A673 (cell line): ENCODE measurements around the gene SHISAL1.

Experiments used
- EZH2 ChIP-seq: fragments of 200-600 bp; sonication (generic); IDR thresholded peaks from 2 replicates; pipeline ENCODE4 v1.6.1; 2017; ENCODE audit warnings: borderline replicate concordance, low read depth, mild to moderate bottlenecking, mixed read lengths, antibody characterized with exemption, low read length; ENCODE audit not compliant: poor library complexity, severe bottlenecking
- TF ChIP-seq, protein P1 (sequence below): fragments of 300-800, 200-600 bp; sonication (generic); conservative IDR thresholded peaks from 2 replicates; pipeline ENCODE4 v1.5.1; 2017; ENCODE audit warnings: low read depth, mild to moderate bottlenecking, antibody characterized with exemption, low read length, moderate library complexity, mixed read lengths

DNA sequence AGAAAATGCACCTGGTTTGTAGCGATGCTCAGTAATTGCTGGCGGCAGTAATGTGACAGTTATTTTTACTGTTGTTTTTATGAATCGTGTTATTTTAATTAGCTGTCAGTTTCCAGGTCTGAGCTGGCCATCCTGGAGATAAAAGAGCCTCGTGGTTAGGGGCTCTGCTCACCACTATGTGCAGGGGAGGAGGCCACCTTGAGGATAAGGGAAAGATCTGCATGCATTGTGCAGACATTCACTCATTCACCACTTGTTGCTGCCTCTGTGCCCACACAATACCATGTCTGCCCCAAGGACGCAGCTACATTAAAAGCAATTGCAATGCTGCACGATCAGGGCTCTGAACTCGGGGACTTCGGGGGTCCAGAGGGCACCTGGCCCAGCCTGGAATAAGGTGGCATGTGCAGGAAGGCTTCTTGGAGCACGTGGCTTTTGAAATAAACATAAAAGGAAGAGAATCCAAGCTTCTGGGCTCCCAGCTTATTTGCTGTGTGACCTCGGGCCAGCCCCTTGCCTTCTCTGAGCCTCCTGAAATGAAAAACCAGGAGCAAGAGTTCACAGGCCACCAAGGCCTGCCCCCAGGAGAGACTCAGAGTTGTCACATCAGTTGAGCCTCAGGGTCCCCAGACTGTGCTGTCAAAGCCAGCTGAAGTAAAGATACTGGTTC is 44.7 kb upstream of the SHISAL1 start:
- TF ChIP-seq, protein P1, sequence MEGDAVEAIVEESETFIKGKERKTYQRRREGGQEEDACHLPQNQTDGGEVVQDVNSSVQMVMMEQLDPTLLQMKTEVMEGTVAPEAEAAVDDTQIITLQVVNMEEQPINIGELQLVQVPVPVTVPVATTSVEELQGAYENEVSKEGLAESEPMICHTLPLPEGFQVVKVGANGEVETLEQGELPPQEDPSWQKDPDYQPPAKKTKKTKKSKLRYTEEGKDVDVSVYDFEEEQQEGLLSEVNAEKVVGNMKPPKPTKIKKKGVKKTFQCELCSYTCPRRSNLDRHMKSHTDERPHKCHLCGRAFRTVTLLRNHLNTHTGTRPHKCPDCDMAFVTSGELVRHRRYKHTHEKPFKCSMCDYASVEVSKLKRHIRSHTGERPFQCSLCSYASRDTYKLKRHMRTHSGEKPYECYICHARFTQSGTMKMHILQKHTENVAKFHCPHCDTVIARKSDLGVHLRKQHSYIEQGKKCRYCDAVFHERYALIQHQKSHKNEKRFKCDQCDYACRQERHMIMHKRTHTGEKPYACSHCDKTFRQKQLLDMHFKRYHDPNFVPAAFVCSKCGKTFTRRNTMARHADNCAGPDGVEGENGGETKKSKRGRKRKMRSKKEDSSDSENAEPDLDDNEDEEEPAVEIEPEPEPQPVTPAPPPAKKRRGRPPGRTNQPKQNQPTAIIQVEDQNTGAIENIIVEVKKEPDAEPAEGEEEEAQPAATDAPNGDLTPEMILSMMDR, result peak; percentile 38; the same call in 1 of the 2 replicates
- no peak for TF ChIP-seq EZH2
